Type B pancreatic cell (in vitro differentiated cells): Measurements from ENCODE around the gene TCF3. TPM values are rescaled to one million over a fixed set of nuclear protein-coding genes. Genes with fewer than 3 reads are reported as not detected.

Experiments
- DNase-seq: peaks from one replicate; pipeline ENCODE4 v3.0.0; 2021; ENCODE audit warnings: mixed read lengths; ENCODE audit not compliant: unreplicated experiment; ENCODE audit errors: extremely low spot score
- H3K27ac Mint-ChIP-seq: 2 replicates; pipeline ENCODE4 v1.8.0; 2021; ENCODE audit warnings: mild to moderate bottlenecking, mixed read lengths
- H3K27me3 Mint-ChIP-seq: 2 replicates; pipeline ENCODE4 v1.8.0; 2021; ENCODE audit warnings: mixed read lengths
- H3K36me3 Mint-ChIP-seq: 2 replicates; pipeline ENCODE4 v1.8.0; 2021; ENCODE audit warnings: mixed read lengths
- H3K4me1 Mint-ChIP-seq: one replicate; pipeline ENCODE4 v1.8.0; 2021; ENCODE audit warnings: mixed read lengths; ENCODE audit not compliant: unreplicated experiment
- H3K4me3 Mint-ChIP-seq: 2 replicates; pipeline ENCODE4 v1.8.0; 2021; ENCODE audit warnings: mild to moderate bottlenecking, mixed read lengths
- H3K9me3 Mint-ChIP-seq: 2 replicates; pipeline ENCODE4 v1.8.0; 2021; ENCODE audit warnings: mixed read lengths
- total RNA-seq: library from RNA; stranded (reverse); gene quantifications from 2 replicates; pipeline ENCODE4 v1.2.1, GENCODE V29; 2021; ENCODE audit warnings: low replicate concordance
- TF ChIP-seq, protein P1 (sequence below): fragments of 200-600 bp; sonication (generic); conservative IDR thresholded peaks from 2 replicates; pipeline ENCODE4 v1.5.0; 2021; ENCODE audit warnings: antibody characterized with exemption, mild to moderate bottlenecking

TCF3 gene
- total RNA-seq, 1 donor from 2014 or later, result 193 TPM

DNA sequence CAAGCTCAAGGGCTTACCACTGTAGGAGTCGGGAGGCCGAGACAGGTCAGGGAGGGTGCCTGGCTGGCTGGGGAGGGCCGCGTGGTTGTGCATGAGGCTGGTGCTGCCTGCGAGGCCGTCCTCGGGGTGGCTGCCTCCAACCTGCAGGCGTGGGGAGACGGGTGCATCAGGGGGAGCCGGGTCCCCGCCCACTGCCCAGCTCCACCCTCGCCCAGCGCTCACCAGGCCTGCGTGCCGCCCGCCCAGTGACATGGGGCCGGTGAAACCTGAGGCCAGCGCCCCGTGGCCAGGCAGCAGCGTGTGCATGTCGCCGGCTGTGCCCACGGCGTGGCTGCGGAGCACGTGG is 33.3 kb downstream of the TCF3 start:
- no peak for DNase-seq
- H3K4me1 Mint-ChIP-seq, result peaks cover 5% of the 10 kb centered on the region
- H3K27me3 Mint-ChIP-seq, result no peaks in the 10 kb centered on the region
- no peak overlapping the region for H3K27ac Mint-ChIP-seq
- H3K36me3 Mint-ChIP-seq, result peaks cover 16% of the 10 kb centered on the region
- TF ChIP-seq, protein P1, sequence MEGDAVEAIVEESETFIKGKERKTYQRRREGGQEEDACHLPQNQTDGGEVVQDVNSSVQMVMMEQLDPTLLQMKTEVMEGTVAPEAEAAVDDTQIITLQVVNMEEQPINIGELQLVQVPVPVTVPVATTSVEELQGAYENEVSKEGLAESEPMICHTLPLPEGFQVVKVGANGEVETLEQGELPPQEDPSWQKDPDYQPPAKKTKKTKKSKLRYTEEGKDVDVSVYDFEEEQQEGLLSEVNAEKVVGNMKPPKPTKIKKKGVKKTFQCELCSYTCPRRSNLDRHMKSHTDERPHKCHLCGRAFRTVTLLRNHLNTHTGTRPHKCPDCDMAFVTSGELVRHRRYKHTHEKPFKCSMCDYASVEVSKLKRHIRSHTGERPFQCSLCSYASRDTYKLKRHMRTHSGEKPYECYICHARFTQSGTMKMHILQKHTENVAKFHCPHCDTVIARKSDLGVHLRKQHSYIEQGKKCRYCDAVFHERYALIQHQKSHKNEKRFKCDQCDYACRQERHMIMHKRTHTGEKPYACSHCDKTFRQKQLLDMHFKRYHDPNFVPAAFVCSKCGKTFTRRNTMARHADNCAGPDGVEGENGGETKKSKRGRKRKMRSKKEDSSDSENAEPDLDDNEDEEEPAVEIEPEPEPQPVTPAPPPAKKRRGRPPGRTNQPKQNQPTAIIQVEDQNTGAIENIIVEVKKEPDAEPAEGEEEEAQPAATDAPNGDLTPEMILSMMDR, result no peak
- H3K4me3 Mint-ChIP-seq, result no peak overlapping the region
- no peaks in the 10 kb centered on the region for H3K9me3 Mint-ChIP-seq

DNA sequence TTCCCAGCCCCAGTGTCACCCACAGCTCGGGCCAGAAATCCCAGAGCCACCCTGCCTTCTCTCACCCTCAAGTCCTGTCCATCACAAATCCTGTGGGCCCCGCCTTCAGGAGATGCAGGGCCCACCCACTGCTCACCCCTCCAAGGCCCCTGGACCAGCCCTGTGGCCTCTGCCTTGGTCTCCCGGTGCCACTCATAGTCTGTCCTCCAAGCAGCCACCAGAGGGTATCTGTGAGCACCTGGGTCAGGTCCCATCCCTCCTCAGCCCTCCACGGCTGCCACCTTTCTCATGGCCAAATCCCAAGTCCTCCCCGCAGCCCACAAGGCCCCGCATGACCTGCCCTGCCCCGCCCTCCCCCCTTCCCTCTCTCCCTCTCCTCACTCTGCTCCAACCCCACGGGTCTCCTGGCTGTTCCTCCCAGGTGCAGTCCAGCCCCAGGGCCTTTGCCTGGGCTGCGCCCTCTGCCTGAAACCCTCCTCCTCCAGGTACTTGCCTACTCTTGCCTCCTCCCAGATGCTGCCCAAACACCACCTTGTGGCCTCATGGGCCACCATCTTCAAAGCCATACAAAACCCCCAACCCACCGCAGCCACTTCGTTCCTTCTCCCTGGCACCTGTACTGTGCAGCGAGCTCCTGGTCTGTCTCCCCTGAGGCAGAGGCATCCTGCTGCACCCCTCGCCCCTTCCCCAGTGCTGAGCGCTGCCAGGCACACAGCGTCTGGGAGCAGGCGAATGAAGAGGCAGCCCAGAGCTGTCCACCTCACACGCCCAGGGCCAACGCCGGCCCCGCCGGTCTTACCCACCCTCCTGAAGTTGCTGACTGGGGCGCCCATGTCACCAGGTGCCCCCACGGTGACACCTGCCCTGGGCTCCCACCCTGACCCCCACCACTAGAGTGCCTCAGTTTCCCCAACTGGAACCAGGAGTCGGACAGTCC is 34.0 kb downstream of the TCF3 start:
- Mint-ChIP-seq H3K36me3 (peaks cover 16% of the 10 kb centered on the region), H3K4me3 (peak overlapping the region; percentile 41), H3K27ac (peak overlapping the region; percentile 50), H3K4me1 (peaks cover 5% of the 10 kb centered on the region), H3K27me3 (no peaks in the 10 kb centered on the region), H3K9me3 (no peaks in the 10 kb centered on the region)
- DNase-seq, result no peak
- TF ChIP-seq, protein P1, result peak; percentile 42

DNA sequence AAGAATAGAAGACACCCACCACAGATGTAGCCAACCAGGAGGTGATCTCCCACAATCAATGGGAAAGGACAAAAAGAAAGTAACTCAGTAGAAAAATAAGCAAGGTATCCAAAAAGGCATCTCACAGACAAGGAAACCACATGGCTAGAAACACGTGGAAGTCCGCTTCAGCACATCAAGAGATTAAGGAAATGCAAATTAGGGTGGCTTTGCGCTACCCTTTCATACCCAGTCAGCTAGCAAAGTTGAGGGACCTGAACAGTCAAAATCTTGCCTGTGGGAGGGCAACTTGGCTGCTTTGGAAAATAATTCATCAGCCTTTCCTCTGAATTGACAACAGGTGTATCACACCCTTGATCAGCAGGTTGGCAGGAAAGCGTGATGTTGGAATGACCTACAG is 35.5 kb downstream of the TCF3 start:
- no peak overlapping the region for H3K27ac Mint-ChIP-seq
- H3K4me1 Mint-ChIP-seq, result no peaks in the 10 kb centered on the region
- TF ChIP-seq, protein P1, result no peak
- H3K4me3 Mint-ChIP-seq, result no peak overlapping the region
- no peaks in the 10 kb centered on the region for H3K9me3 Mint-ChIP-seq
- DNase-seq, result no peak
- no peaks in the 10 kb centered on the region for H3K27me3 Mint-ChIP-seq
- peaks cover 12% of the 10 kb centered on the region for H3K36me3 Mint-ChIP-seq

DNA sequence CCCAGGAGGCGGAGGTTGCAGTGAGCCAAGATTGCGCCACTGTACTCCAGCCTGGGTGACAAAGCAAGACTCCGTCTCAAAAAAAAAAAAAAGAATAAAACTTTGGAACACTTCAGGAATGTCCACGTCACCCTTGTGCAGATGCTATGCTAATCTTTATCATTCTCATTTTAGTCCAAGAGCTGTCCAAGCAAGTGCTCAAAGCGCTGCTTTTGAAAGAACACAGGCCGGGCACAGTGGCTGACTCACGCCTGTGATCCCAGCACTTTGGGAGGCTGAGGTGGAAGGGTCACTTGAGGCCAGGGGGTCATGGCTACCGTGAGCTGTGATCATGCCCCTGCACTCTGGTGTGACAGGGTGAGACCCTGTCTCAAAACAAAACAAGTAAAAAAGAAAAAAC is 36.0 kb downstream of the TCF3 start:
- H3K27ac Mint-ChIP-seq, result no peak overlapping the region
- no peaks in the 10 kb centered on the region for H3K4me1 Mint-ChIP-seq
- H3K9me3 Mint-ChIP-seq, result no peaks in the 10 kb centered on the region
- no peaks in the 10 kb centered on the region for H3K27me3 Mint-ChIP-seq
- H3K4me3 Mint-ChIP-seq, result no peak overlapping the region
- no peak for DNase-seq
- peaks cover 12% of the 10 kb centered on the region for H3K36me3 Mint-ChIP-seq
- TF ChIP-seq, protein P1, result no peak

DNA sequence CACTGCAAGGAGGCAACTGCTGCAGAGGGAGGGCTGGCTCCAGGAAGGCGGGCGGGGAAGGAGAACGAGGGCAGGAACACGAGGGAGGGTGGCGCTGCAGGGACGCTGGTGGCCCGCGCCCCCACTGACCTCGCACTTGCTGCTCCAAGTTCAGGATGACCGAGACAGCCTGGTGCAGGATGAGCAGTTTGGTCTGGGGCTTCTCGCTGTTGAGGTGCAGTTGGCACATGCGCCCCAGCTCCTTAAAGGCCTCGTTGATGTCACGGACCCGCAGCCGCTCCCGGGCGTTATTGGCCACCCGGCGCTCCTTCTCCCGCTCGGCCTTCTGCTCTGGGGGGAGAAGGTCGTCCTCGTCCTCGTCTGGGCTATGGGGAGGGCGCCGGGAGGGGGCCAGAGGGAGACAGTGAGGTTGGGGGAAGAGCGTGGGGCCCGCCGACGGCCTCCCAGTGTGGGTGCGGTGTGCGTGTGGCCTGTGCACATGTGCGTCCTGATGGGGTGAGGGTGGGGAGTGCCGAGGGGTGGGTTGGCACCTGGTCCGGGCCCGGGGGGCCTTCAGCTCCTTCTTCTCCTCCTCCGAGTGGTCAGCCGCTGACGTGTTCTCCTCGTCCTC is 37.2 kb downstream of the TCF3 start:
- Mint-ChIP-seq H3K27ac (no peak overlapping the region), H3K9me3 (no peaks in the 10 kb centered on the region), H3K27me3 (no peaks in the 10 kb centered on the region), H3K36me3 (peaks cover 12% of the 10 kb centered on the region), H3K4me3 (no peak overlapping the region), H3K4me1 (no peaks in the 10 kb centered on the region)
- TF ChIP-seq, protein P1, result no peak
- no peak for DNase-seq
